ENCODE measurements around the gene GGA1.

GGA1 gene

DNA sequence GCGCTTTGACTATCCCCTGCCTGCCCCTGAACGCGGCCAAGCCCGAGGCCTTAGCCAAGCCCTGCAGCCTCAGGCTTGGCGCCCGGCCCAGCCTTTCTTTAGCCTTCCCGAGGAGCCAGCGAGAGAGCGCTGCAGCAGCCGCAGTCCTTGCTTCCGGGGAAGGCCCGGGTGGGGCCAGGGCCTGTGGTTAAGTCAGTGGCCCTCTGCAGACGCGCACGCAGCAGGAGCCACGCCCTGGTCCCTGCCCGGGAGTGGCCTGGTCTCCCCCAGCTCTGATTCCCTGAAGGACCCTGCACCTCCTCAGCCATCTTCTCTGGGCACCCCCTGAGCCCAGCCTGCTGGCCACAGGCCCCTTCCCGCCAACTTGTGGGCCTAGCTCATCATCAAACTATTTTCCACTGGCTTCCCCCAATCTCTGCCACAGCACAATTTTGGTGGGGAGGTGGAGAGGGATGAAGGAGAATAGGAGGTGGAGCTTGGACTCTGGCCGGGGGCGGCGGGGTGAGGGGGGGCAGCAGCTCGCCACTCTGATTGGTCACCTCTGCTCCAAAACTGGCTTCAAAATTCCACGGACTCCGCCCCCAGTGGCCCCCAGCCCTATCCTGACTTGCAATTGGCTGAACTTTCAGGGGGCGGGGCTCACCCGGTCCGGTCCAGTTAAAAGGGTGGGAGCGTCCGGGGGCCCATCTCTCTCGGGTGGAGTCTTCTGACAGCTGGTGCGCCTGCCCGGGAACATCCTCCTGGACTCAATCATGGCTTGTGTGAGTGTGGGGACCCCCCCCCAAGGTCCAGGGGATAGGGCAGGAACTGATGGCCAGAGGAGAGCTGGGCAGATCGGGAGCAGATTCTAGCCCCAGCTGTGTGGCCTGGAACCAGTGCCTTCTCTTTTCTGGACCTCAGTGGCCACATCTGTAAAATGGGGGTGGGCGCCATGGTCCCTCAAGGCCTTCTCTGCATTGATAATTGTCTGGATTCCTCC lies 66.6 kb downstream of the GGA1 start, which contains the start of gene LGALS1:
Gene LGALS1 (plus strand): TSS at position 686 of the 979 bp plus-strand sequence. CDS start 67 bp downstream, at position 753.
- peak; percentile 44 to 88 (median 84) for DNase-seq

DNA sequence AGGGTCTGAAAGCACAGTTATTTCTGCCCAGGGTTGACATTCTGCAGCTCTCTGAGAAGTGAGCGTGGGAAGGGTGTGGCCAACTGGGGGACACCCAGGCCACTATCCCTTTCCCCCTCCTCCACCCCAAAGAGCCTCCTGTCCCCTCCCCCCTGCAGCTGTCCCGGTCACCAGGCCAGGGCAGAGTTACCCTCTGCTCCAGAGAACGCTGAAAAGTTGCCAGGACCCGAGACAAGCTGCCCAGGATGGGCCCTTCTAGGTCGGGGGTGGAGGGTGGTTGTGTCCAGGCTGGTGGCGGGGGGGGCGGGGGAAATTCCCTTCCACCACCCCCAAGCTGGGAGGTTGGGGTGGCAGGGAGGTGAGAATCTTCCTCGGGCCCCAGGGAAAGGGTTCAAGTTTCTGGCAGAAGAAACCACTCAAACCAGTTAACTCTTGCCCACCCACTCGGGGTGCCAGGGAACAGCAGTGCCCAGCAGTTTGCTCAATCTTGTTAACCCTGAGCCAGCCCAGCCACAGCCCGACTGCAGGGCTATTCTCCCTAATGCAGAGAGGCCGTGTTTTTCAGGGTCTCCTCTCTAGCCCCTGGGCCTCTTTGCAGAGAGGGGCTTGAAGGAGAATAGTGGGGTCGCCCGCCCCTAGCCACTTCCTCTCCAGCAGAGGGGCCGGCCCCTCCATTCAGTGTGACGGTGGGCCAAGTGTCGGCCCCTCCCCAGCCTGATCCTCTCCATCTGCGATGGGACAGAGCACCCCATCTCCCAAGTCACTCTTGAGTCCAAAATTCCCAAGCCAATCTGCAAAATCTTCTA lies 67.5 kb downstream of the GGA1 start:
- peak in 11 of 14 donors; percentile 15 to 62 (median 41) for DNase-seq

DNA sequence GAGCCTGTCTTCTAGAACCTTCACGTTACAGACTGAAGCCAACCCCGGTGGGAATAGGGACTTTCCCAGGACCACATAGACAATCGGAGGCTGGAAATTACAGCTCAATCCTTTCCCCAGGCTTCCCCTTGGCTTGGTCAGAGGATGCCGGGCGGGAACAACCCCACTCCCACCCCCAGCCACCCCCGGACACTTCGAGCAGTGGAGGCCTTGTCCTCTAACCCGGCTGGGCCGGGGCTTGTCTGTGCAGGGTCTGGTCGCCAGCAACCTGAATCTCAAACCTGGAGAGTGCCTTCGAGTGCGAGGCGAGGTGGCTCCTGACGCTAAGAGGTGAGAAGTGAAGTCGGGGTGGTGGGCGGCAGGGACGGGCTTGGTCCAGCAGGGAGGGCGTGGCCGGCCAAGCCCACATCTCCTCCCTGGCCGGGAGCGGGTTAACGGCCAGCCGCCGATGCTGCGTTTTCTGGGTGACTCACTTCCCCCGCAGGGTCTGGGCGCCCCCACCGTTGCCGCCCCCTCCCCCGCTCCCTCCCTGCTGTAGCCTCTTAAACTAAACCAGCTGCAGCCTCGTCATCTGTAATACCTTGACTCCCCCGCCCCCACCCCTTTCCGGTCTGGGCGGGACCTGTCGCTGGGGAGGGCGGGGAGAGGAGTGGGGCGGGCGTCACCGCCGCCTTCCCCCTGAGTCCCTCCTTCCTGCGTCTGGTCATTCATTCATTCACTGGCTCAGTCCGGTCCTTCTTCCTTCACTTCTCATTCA lies 68.3 kb downstream of the GGA1 start:
- DNase-seq: peak in 7 of 14 donors; percentile 33 to 75 (median 49)

DNA sequence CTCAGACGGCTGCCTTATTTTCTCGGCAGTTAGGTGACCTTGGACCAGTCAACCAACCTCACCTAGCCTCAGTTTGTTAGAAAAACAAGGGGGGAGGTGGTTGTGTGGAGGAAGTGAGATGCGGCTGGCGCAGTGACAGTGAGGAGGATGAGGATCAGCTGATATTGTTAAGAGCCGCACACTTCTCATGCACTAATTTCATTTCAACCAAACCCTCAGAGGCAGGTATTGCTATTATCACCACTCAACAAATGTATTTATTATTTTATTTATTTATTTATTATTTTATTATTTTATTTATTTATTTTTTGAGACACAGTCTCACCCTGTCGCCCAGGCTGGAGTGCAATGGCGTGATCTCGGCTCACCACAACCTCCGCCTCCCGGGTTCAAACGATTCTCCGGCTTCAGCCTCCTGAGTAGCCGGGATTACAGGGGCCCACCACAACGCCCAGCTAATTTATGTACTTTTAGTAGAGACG lies 68.9 kb downstream of the GGA1 start:
- no peak for DNase-seq

DNA sequence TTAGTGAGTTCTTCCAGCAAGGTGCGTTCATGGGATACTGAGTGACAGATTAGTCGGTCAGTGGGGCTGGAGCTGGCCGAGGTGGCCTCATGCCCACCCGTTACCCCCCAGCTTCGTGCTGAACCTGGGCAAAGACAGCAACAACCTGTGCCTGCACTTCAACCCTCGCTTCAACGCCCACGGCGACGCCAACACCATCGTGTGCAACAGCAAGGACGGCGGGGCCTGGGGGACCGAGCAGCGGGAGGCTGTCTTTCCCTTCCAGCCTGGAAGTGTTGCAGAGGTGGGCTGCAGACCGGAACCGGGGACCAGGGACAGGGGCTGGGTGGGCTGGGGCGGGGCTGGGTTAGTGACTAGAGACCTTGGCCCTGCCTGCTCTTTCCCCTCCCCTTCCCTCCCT lies 69.7 kb downstream of the GGA1 start:
- DNase-seq: no peak

DNA sequence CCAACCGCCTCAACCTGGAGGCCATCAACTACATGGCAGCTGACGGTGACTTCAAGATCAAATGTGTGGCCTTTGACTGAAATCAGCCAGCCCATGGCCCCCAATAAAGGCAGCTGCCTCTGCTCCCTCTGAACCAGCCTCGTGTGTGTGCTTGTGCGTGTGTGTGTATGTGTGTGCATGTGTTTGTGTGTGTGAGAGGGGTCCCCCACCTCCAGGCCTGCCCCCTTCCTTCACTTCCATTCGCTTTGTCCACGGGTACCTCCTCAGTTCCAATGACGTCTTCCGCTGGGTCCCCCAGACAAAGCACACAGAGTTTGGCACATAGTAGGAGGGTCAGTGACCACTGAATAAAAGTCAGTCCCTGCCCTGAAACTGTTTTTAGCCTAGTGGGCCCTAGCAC lies 71.0 kb downstream of the GGA1 start:
- no peak for DNase-seq

DNA sequence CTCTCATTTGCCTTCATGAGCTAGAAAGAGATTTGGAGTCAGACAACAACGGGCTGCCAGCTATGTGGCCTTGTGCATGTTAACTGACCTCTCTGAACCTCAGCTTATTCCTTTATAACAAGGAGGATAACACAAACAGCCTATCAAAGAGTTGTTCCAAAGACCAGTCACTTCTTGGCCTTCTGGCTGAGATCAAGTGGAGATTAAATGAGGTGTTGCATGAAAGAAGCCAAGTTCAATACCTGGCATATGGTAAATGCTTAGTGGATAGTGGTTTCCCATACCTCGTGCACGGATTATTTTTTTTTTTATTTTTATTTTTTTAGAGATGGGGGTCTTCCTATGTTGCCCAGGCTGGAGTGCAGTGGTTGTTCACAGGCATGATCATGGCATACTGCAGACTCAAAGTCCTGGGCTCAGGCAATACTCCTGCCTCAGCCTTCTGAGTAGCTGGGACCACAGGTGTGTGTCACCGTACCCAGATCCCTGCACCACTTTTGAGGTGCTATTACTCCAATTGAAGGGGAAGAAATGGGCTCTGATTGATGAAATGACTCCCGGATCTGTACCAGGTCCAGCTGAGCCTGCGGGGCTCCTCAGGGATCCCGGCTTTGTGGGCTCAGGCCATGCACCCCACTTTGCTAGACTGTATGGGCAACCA lies 71.7 kb downstream of the GGA1 start:
- DNase-seq: no peak

DNA sequence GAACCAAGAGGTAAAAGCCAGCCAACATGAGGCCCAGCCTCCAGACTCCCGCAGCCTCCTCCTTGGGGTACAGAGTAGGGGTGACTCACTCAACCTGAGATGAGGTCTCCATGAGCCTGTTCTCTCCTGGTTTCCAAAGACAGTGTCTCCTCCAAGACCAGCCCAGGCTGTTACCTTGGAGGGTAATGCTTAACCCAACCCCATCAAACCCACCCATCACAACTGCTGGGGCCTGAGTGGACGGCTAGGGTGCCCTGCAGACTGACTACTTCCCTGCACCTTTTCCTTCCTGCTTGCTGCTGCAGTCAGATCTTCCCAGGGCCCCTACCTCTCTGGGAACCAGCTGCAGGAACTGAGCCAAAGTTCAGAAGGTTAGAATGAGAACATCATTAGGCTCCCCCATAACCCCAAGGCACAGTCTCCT lies 72.4 kb downstream of the GGA1 start:
- no peak for DNase-seq

DNA sequence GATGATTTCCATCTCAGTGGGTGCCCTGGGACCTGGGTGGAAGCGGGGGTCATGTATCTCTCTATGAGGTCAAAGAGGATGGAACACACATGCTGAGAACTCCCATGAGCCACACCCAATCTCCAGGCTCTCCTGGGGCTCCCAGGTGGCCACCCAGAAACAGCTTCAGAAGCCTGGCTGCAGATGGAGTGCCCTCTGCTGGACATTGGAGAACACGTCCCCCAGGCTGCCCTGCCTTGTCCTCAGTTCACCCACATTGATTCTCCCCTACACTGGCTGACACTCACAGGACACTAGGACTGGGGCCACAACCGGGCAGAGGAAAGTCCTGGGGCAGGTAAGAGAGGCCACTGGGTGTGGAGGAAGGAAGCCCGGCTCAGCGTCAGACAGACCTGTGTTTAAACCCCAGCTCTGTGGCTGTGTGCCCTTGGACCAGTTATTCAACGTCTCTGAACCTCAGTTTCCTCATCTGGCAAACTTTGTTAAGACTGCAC lies 73.0 kb downstream of the GGA1 start:
- DNase-seq: peak in 9 of 14 donors; percentile 11 to 47 (median 32)
